K562 (cell line): ENCODE data around the gene EPB41L1. TPM values are rescaled to one million over a fixed set of nuclear protein-coding genes. Genes with fewer than 3 reads are reported as not detected.

ENCODE experiments used
- ATAC-seq: fragments of 200-7000 bp; cut with Tn5 transposase; 3 replicates; pipeline ENCODE4 v1.9.1; 2020; ENCODE audit warnings: moderate library complexity
- BruUV-seq: library from RNA; stranded (reverse); fragments of 400-500 nt; replicated peaks from 2 replicates; lab custom pipeline; 2021; lab: Mats Ljungman, UMichigan
- CTCF ChIA-PET: fragments of 300-600 bp; formaldehyde crosslinking; extraction: SDS; loops from one replicate; lab custom pipeline; 2021; ENCODE audit warnings: low intra/inter-chr PET ratio; lab: Yijun Ruan, JAX
- POLR2A ChIA-PET: fragments of 300-600, 350-650 bp; sonication (Branson Sonifier 250); formaldehyde crosslinking; extraction: SDS; loops from one replicate; lab custom pipeline; 2021; ENCODE audit warnings: antibody characterized with exemption, inconsistent platforms; lab: Yijun Ruan, JAX
- DNase-seq, 4 experiments: peaks; one replicate each; pipeline versions ENCODE4 v3.0.0 to v3.0.0-alpha.2; 2011 to 2018; ENCODE audit warnings: low spot score in 3 of 4, mixed read lengths in 3 of 4; ENCODE audit errors: extremely low read depth in 1 of 4
- FAIRE-seq: peaks from 2 replicates; lab custom pipeline; 2011; peaks lifted over from hg19 to GRCh38; lab: Jason Lieb, UNC
- H2AFZ ChIP-seq: 2 replicates; pipeline ENCODE4 v1.6.0; 2011; ENCODE audit warnings: low read depth, low read length, control low read depth, inconsistent platforms
- H3K27ac ChIP-seq: fragments of 200-600 bp; 3 replicates; pipeline ENCODE4 v1.8.0; 2011; ENCODE audit warnings: low read depth, mild to moderate bottlenecking, control low read depth, inconsistent platforms, low read length, moderate library complexity, mixed read lengths; ENCODE audit errors: extremely low read depth
- H3K27me3 ChIP-seq, 2 experiments: fragments of 300-600 bp in 1 of 2; 2 replicates in 1 of 2; 3 replicates in 1 of 2; pipeline versions ENCODE4 v1.6.0 to v1.8.0; 2011; ENCODE audit warnings: inconsistent platforms in 2 of 2, low read length in 2 of 2, mild to moderate bottlenecking in 1 of 2, mixed read lengths in 1 of 2, moderate library complexity in 1 of 2; ENCODE audit not compliant: control insufficient read depth in 2 of 2, insufficient read depth in 2 of 2
- H3K36me3 ChIP-seq: fragments of 300-600 bp; 3 replicates; pipeline ENCODE4 v1.8.0; 2011; ENCODE audit warnings: mild to moderate bottlenecking, low read length, inconsistent platforms; ENCODE audit not compliant: control insufficient read depth, insufficient read depth
- H3K4me1 ChIP-seq, 2 experiments: fragments of 200-600 bp in 1 of 2; replicated peaks in 1 of 2; 2 replicates in 1 of 2; 3 replicates in 1 of 2; pipeline versions ENCODE4 v1.5.1 to v1.8.0; 2011; ENCODE audit warnings: inconsistent platforms in 2 of 2, low read length in 2 of 2, mild to moderate bottlenecking in 1 of 2, mixed read lengths in 1 of 2, moderate library complexity in 1 of 2; ENCODE audit not compliant: control insufficient read depth in 2 of 2, insufficient read depth in 2 of 2
- H3K4me2 ChIP-seq: 2 replicates; pipeline ENCODE4 v1.6.1; 2011; ENCODE audit warnings: low read length, control low read depth, inconsistent platforms, mixed read lengths; ENCODE audit not compliant: insufficient read depth
- H3K4me3 ChIP-seq: fragments of 200-600 bp; sonication (generic), shearing (Covaris generic); 2 replicates; pipeline ENCODE4 v1.5.1; 2016; ENCODE audit warnings: control low read depth, inconsistent platforms
- H3K79me2 ChIP-seq: fragments of 200-600 bp; 3 replicates; pipeline ENCODE4 v1.8.0; 2011; ENCODE audit warnings: low read length, inconsistent platforms; ENCODE audit not compliant: control insufficient read depth, insufficient read depth
- H3K9ac ChIP-seq, 2 experiments: 2 replicates each; pipeline versions ENCODE4 v1.6.0 to v1.6.1; 2011; ENCODE audit warnings: low read depth in 2 of 2, low read length in 2 of 2, control low read depth in 1 of 2, inconsistent platforms in 1 of 2, mild to moderate bottlenecking in 1 of 2, mixed read lengths in 1 of 2; ENCODE audit not compliant: insufficient read depth in 1 of 2
- H3K9me1 ChIP-seq: one replicate; pipeline ENCODE4 v1.6.0; 2011; ENCODE audit warnings: inconsistent platforms, mild to moderate bottlenecking, low read length, moderate library complexity; ENCODE audit not compliant: control insufficient read depth, insufficient read depth
- H3K9me3 ChIP-seq: replicated peaks from 2 replicates; pipeline ENCODE4 v1.5.1; 2011; ENCODE audit warnings: low read depth, low read length, inconsistent platforms; ENCODE audit not compliant: control insufficient read depth, insufficient read depth
- H4K20me1 ChIP-seq: replicated peaks from 2 replicates; pipeline ENCODE4 v1.6.1; 2011; ENCODE audit warnings: low read length, inconsistent platforms, mixed read lengths; ENCODE audit not compliant: control insufficient read depth, insufficient read depth
- CTBP1 ChIP-seq: fragments of 450-650 bp; IDR thresholded peaks from 2 replicates; pipeline ENCODE4 v1.6.1; 2016; ENCODE audit warnings: borderline replicate concordance
- HOMEZ ChIP-seq: fragments of 250-450 bp; sonication (Bioruptor Pico); IDR thresholded peaks from 2 replicates; pipeline ENCODE4 v1.4.0; 2020; ENCODE audit warnings: mild to moderate bottlenecking, moderate library complexity
- NCOA2 ChIP-seq, 2 experiments: fragments of 450-650 bp; IDR thresholded peaks; 2 replicates each; pipeline ENCODE4 v1.6.1; 2018; ENCODE audit warnings: mild to moderate bottlenecking in 2 of 2, moderate library complexity in 1 of 2; ENCODE audit not compliant: partially characterized antibody in 2 of 2
- NONO ChIP-seq, 2 experiments: fragments of 200-400 bp in 1 of 2; fragments of 450-650 bp in 1 of 2; formaldehyde crosslinking in 1 of 2; IDR thresholded peaks; 2 replicates each; pipeline ENCODE4 v1.6.1; 2017; ENCODE audit warnings: low read depth in 2 of 2, mild to moderate bottlenecking in 2 of 2, moderate library complexity in 2 of 2, low read length in 1 of 2
- NR4A1 ChIP-seq, 2 experiments: fragments of 250-450 bp in 1 of 2; fragments of 450-650 bp in 1 of 2; sonication (Bioruptor Pico) in 1 of 2; IDR thresholded peaks; 2 replicates each; pipeline versions ENCODE4 v1.4.0 to v1.6.1; 2016 to 2020; ENCODE audit warnings: mild to moderate bottlenecking in 2 of 2, missing compliant biosample characterization in 1 of 2, missing genetic modification characterization in 1 of 2, moderate library complexity in 1 of 2
- POLR2A ChIP-seq: fragments of 450-650 bp; conservative IDR thresholded peaks from 2 replicates; pipeline ENCODE4 v1.6.1; 2016
- SNRNP70 ChIP-seq: fragments of 200-400 bp; formaldehyde crosslinking; optimal IDR thresholded peaks from 2 replicates; pipeline ENCODE3; 2017; ENCODE audit warnings: low read depth, low read length
- TARDBP ChIP-seq: fragments of 450-650 bp; IDR thresholded peaks from 2 replicates; pipeline ENCODE4 v1.6.1; 2016
- TCF3 ChIP-seq: sonication (generic); formaldehyde crosslinking; IDR thresholded peaks from 2 replicates; pipeline ENCODE4 v1.4.0; 2020; ENCODE audit warnings: mild to moderate bottlenecking, missing genetic modification reagents
- TFAM ChIP-seq: fragments of 250-450 bp; sonication (Bioruptor Pico); conservative IDR thresholded peaks from 2 replicates; pipeline ENCODE4 v1.5.0; 2021; ENCODE audit warnings: mild to moderate bottlenecking, moderate library complexity
- THRB ChIP-seq: fragments of 450-650 bp; formaldehyde crosslinking; conservative IDR thresholded peaks from 2 replicates; pipeline ENCODE4 v1.4.0; 2022; ENCODE audit warnings: mild to moderate bottlenecking, missing genetic modification characterization
- USF2 ChIP-seq: sonication (generic); formaldehyde crosslinking; IDR thresholded peaks from 2 replicates; pipeline ENCODE4 v1.5.0; 2020; ENCODE audit warnings: missing genetic modification reagents
- ZC3H4 ChIP-seq: sonication (generic); formaldehyde crosslinking; IDR thresholded peaks from 2 replicates; pipeline ENCODE4 v1.9.0; 2021; ENCODE audit warnings: missing genetic modification reagents, borderline replicate concordance
- ZNF140 ChIP-seq: fragments of 250-450 bp; sonication (Bioruptor Pico); IDR thresholded peaks from 2 replicates; pipeline ENCODE4 v1.8.0; 2021; ENCODE audit warnings: moderate library complexity, mild to moderate bottlenecking, inconsistent platforms
- ZNF408 ChIP-seq: fragments of 250-450 bp; sonication (Bioruptor Pico); IDR thresholded peaks from 2 replicates; pipeline ENCODE4 v1.4.0; 2020; ENCODE audit warnings: low read depth, mild to moderate bottlenecking, moderate library complexity
- ZNF589 ChIP-seq: fragments of 200-800 bp; sonication (Bioruptor generic); IDR thresholded peaks from 2 replicates; pipeline ENCODE4 v1.6.1; 2016; ENCODE audit warnings: low read depth, missing genetic modification characterization, missing compliant biosample characterization
- ZNF778 ChIP-seq: fragments of 450-650 bp; formaldehyde crosslinking; IDR thresholded peaks from 2 replicates; pipeline ENCODE4 v1.4.0; 2020; ENCODE audit warnings: mild to moderate bottlenecking, moderate library complexity
- WGBS: fragments of 100-300 bp; shearing (Covaris generic); methylation state at CpG from one replicate; pipeline ENCODE4 v1.1.6; 2016; ENCODE audit warnings: low coverage, mixed read lengths; ENCODE audit not compliant: insufficient coverage; ENCODE audit errors: missing lambda C conversion rate; 5-methylcytosine and 5-hydroxymethylcytosine counted together
- in situ Hi-C: fragments of 300-500 bp; cut with MboI; formaldehyde crosslinking; loops from 4 replicates; pipeline ENCODE4 v1.15.0; 2018; ENCODE audit warnings: inconsistent platforms, mixed read lengths
- intact Hi-C: fragments of 100-400 bp; cut with micrococcal nuclease; formaldehyde crosslinking; loops from 2 replicates; pipeline ENCODE4 v1.14.2; 2022
- polyA plus RNA-seq, 8 experiments: library from polyadenylated mRNA; depleted of rRNA in 4 of 8; stranded (reverse) in 5 of 8; unstranded in 3 of 8; fragments of >200 nt; fragmentation: Nextera tagmentation in 2 of 8; fragmentation: Illumina TruSeq in 1 of 8; extraction: Ambion mirVana in 2 of 8; extraction: Trizol in 1 of 8; gene quantifications; 2 replicates each; pipeline versions ENCODE4 v1.2.1 to v1.2.3, GENCODE V29; 2011 to 2014; ENCODE audit warnings: inconsistent platforms in 1 of 8, missing spikeins in 1 of 8
- total RNA-seq, 7 experiments: library from RNA; depleted of rRNA in 6 of 7; stranded (reverse); fragments of >200 nt in 6 of 7; fragmentation: Illumina TruSeq in 2 of 7; extraction: Trizol in 2 of 7; gene quantifications; 2 replicates each; pipeline versions ENCODE4 v1.2.1 to v1.2.3, GENCODE V29; 2011 to 2021; ENCODE audit warnings: low replicate concordance in 1 of 7
- TF ChIP-seq, protein P1 (sequence below): sonication (generic); formaldehyde crosslinking; IDR thresholded peaks from 2 replicates; pipeline ENCODE4 v1.8.0; 2022; ENCODE audit warnings: mild to moderate bottlenecking, low read depth, missing genetic modification reagents
- TF ChIP-seq, protein P2 (sequence below): sonication (generic); formaldehyde crosslinking; IDR thresholded peaks from 2 replicates; pipeline ENCODE4 v1.8.1; 2022; ENCODE audit warnings: missing genetic modification reagents

Gene EPB41L1
- total and polyA plus RNA-seq, 9 of the 15 experiments (the other 6 are each of a cell fraction or from before 2014, with no cell fraction given) = 0.11 to 4.3 (median 1.3) TPM

- no peak for ATAC-seq
- no peak overlapping the region for H3K4me2 ChIP-seq
- H4K20me1 ChIP-seq = no peaks in the 10 kb centered on the region
- no peaks in the 10 kb centered on the region for H3K36me3 ChIP-seq
- no peak overlapping the region for H3K4me3 ChIP-seq
- no peaks in the 10 kb centered on the region for H3K9me3 ChIP-seq
- intact Hi-C loops = no loop called here
- H3K27me3 ChIP-seq = no peaks in the 10 kb centered on the region
- in situ Hi-C loops = no loop called here
- no peaks in the 10 kb centered on the region for H3K79me2 ChIP-seq
- WGBS = 27% methylated on average over 3 of the region's 3 CpGs
- H2AFZ ChIP-seq = no peak overlapping the region
- CTCF ChIA-PET = no interaction called here
- DNase-seq = no peak
- POLR2A ChIA-PET = no interaction called here
- peaks cover 13 to 18% of the 10 kb centered on the region in 2 experiments for H3K4me1 ChIP-seq
- no peak overlapping the region for H3K27ac ChIP-seq
- BruUV-seq = no TSS peak
- FAIRE-seq = no peak
- no peak overlapping the region for H3K9ac ChIP-seq
- H3K9me1 ChIP-seq = no peaks in the 10 kb centered on the region
- TF ChIP-seq ZNF408 (CRISPR knock-in tag) (no peak), USF2 (CRISPR knock-in tag) (no peak), NCOA2 (IDR thresholded peaks at IDR 0.05; ENCODE audit: partially characterized antibody in 2 of 2) (no peak), TCF3 (no peak), ZC3H4 (CRISPR knock-in tag) (no peak), NONO (IDR thresholded peaks at IDR 0.05; ENCODE audit: low read depth in 2 of 2, low read length in 1 of 2) (no peak), HOMEZ (CRISPR knock-in tag) (no peak), TARDBP (no peak), ZNF778 (CRISPR knock-in tag) (no peak), NR4A1 (CRISPR knock-in tag; IDR thresholded peaks at IDR 0.05) (no peak), NR4A1 (tag; IDR thresholded peaks at IDR 0.05) (no peak), ZNF140 (CRISPR knock-in tag) (no peak), TFAM (CRISPR knock-in tag) (no peak), THRB (no peak), CTBP1 (no peak), POLR2A (no peak), ZNF589 (CRISPR knock-in tag) (no peak), SNRNP70 (no peak)
- TF ChIP-seq, protein P1, sequence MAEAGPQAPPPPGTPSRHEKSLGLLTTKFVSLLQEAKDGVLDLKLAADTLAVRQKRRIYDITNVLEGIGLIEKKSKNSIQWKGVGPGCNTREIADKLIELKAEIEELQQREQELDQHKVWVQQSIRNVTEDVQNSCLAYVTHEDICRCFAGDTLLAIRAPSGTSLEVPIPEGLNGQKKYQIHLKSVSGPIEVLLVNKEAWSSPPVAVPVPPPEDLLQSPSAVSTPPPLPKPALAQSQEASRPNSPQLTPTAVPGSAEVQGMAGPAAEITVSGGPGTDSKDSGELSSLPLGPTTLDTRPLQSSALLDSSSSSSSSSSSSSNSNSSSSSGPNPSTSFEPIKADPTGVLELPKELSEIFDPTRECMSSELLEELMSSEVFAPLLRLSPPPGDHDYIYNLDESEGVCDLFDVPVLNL = no peak
- TF ChIP-seq, protein P2, sequence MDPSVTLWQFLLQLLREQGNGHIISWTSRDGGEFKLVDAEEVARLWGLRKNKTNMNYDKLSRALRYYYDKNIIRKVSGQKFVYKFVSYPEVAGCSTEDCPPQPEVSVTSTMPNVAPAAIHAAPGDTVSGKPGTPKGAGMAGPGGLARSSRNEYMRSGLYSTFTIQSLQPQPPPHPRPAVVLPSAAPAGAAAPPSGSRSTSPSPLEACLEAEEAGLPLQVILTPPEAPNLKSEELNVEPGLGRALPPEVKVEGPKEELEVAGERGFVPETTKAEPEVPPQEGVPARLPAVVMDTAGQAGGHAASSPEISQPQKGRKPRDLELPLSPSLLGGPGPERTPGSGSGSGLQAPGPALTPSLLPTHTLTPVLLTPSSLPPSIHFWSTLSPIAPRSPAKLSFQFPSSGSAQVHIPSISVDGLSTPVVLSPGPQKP (CRISPR knock-in tag) = no peak
Observed at GRCh38 chr20:36125097-36125496, 29.4 kb upstream of the EPB41L1 start.
